CD4-positive, alpha-beta T cell (primary cell): Measurements from ENCODE around the gene AK5. TPM values are rescaled to one million over a fixed set of nuclear protein-coding genes. Genes with fewer than 3 reads are reported as not detected.

Experiments
- ATAC-seq: fragments of 200-7000 bp; cut with Tn5 transposase; one replicate; pipeline ENCODE4 v1.10.0; 2022; ENCODE audit warnings: mild to moderate bottlenecking; ENCODE audit not compliant: poor library complexity
- CTCF ChIA-PET: fragments of 350-600 bp; sonication (Branson Sonifier 250); formaldehyde crosslinking; loops from one replicate; lab custom pipeline; 2021; ENCODE audit warnings: antibody characterized with exemption, inconsistent platforms; lab: Charles Lee
- POLR2A ChIA-PET: fragments of 350-600 bp; sonication (Branson Sonifier 250); formaldehyde crosslinking; loops from one replicate; lab custom pipeline; 2021; ENCODE audit warnings: antibody characterized with exemption, inconsistent platforms; lab: Charles Lee
- DNase-seq, 14 experiments: peaks; one replicate each; pipeline ENCODE4 v3.0.0-alpha.2; 2013 to 2020; ENCODE audit warnings: mixed read lengths in 2 of 14
- H3K27ac ChIP-seq, 2 donors: one replicate each; pipeline versions ENCODE4 v1.5.1 to v1.7.0; 2013; ENCODE audit warnings: low read length in 2 of 2, low read depth in 1 of 2, mild to moderate bottlenecking in 1 of 2
- H3K27me3 ChIP-seq, 2 experiments: 1 replicate in 1 of 2; 2 replicates in 1 of 2; pipeline versions ENCODE4 v1.6.1 to v1.7.0; 2013; ENCODE audit warnings: low read length in 2 of 2, control low read depth in 1 of 2, mild to moderate bottlenecking in 1 of 2, moderate library complexity in 1 of 2; ENCODE audit not compliant: insufficient read depth in 2 of 2, control insufficient read depth in 1 of 2
- H3K36me3 ChIP-seq: one replicate; pipeline ENCODE4 v1.6.1; 2013; ENCODE audit warnings: low read length, control low read depth; ENCODE audit not compliant: insufficient read depth
- H3K4me1 ChIP-seq: one replicate; pipeline ENCODE4 v1.6.1; 2013; ENCODE audit warnings: low read length, control low read depth; ENCODE audit not compliant: insufficient read depth
- H3K4me3 ChIP-seq: one replicate; pipeline ENCODE4 v1.5.1; 2013; ENCODE audit warnings: mild to moderate bottlenecking, low read length, moderate library complexity
- H3K9me3 ChIP-seq, 2 experiments: 1 replicate in 1 of 2; 2 replicates in 1 of 2; pipeline versions ENCODE4 v1.6.1 to v1.7.0; 2013; ENCODE audit warnings: low read length in 2 of 2, mild to moderate bottlenecking in 2 of 2, control low read depth in 1 of 2, moderate library complexity in 1 of 2; ENCODE audit not compliant: control insufficient read depth in 1 of 2, insufficient read depth in 1 of 2
- H3K27ac Mint-ChIP-seq: one replicate; pipeline ENCODE4 v1.8.0; 2020; ENCODE audit warnings: mixed read lengths
- H3K27me3 Mint-ChIP-seq: one replicate; pipeline ENCODE4 v1.8.0; 2021; ENCODE audit warnings: mixed read lengths
- H3K36me3 Mint-ChIP-seq: one replicate; pipeline ENCODE4 v1.8.0; 2021; ENCODE audit warnings: low read depth, mixed read lengths
- H3K4me1 Mint-ChIP-seq: one replicate; pipeline ENCODE4 v1.8.0; 2021; ENCODE audit warnings: low read depth, mixed read lengths
- H3K4me3 Mint-ChIP-seq: one replicate; pipeline ENCODE4 v1.8.0; 2020; ENCODE audit warnings: mild to moderate bottlenecking, mixed read lengths
- H3K9me3 Mint-ChIP-seq: one replicate; pipeline ENCODE4 v1.8.0; 2020; ENCODE audit warnings: mixed read lengths
- intact Hi-C, 2 experiments: fragments of 100-400 bp; cut with DNase I in 1 of 2; cut with micrococcal nuclease in 1 of 2; formaldehyde crosslinking; loops; one replicate each; pipeline versions ENCODE4 v1.15.1 to v1.9.0; 2023 to 2025; cut with DNase I, micrococcal nuclease
- total RNA-seq, 174 experiments: library from RNA in 2 of 174; stranded (reverse) in 2 of 174; gene quantifications; one replicate each; pipeline ENCODE4 v1.2.3 and lab custom pipeline; 2021 to 2026
- TF ChIP-seq, protein P1 (sequence below): fragments of 200-600 bp; IDR thresholded peaks from one replicate; pipeline ENCODE4 v1.8.0; 2022; ENCODE audit warnings: antibody characterized with exemption, mild to moderate bottlenecking

The AK5 gene
- total RNA-seq, 2 experiments from 2014 or later = 32.0 TPM

- H3K4me3 Mint-ChIP-seq = no peak overlapping the region
- TF ChIP-seq, protein P1, sequence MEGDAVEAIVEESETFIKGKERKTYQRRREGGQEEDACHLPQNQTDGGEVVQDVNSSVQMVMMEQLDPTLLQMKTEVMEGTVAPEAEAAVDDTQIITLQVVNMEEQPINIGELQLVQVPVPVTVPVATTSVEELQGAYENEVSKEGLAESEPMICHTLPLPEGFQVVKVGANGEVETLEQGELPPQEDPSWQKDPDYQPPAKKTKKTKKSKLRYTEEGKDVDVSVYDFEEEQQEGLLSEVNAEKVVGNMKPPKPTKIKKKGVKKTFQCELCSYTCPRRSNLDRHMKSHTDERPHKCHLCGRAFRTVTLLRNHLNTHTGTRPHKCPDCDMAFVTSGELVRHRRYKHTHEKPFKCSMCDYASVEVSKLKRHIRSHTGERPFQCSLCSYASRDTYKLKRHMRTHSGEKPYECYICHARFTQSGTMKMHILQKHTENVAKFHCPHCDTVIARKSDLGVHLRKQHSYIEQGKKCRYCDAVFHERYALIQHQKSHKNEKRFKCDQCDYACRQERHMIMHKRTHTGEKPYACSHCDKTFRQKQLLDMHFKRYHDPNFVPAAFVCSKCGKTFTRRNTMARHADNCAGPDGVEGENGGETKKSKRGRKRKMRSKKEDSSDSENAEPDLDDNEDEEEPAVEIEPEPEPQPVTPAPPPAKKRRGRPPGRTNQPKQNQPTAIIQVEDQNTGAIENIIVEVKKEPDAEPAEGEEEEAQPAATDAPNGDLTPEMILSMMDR = no peak
- no peak overlapping the region for H3K4me3 ChIP-seq
- H3K4me1 ChIP-seq = peaks cover 10% of the 10 kb centered on the region
- no peaks in the 10 kb centered on the region for H3K36me3 ChIP-seq
- DNase-seq (peak in 9 of 14 experiments; percentile 10 to 51 (median 25)), ATAC-seq (peak; percentile 30)
- H3K9me3 ChIP-seq = no peaks in the 10 kb centered on the region
- intact Hi-C loops = loop anchor here in 1 of 2 experiments (5.0 kb wide), 1 partner anchor 46 kb away; no protein-coding TSS in a partner anchor
- H3K27me3 ChIP-seq = no peaks in the 10 kb centered on the region
- H3K27me3 Mint-ChIP-seq = no peaks in the 10 kb centered on the region
- peaks cover 43% of the 10 kb centered on the region for H3K36me3 Mint-ChIP-seq
- peak overlapping the region; percentile 21 for H3K27ac Mint-ChIP-seq
- H3K27ac ChIP-seq = no peak overlapping the region
- POLR2A ChIA-PET = interaction anchor here (0.8 to 2.7 kb wide), 4 partner anchors 16 to 212 kb away, joined by 3 to 8 read pairs (median 6); partner anchors contain the start of gene PIGK
- peaks cover 6% of the 10 kb centered on the region for H3K9me3 Mint-ChIP-seq
- CTCF ChIA-PET = interaction anchor here (0.8 to 1.4 kb wide), 2 partner anchors 23 to 106 kb away, joined by 3 read pairs; no protein-coding TSS in a partner anchor
- peaks cover 53% of the 10 kb centered on the region for H3K4me1 Mint-ChIP-seq
These were observed 31.7 kb downstream of the AK5 start for GRCh38 chr1:77313491-77313890.

GRCh38 chr1:77316006-77316405 is 34.2 kb downstream of the AK5 start:
- H3K27ac Mint-ChIP-seq = no peak overlapping the region
- no peaks in the 10 kb centered on the region for H3K27me3 Mint-ChIP-seq
- Histone ChIP-seq H3K36me3 (no peaks in the 10 kb centered on the region), H3K4me1 (peaks cover 5% of the 10 kb centered on the region), H3K27me3 (no peaks in the 10 kb centered on the region), H3K27ac (no peak overlapping the region), H3K4me3 (no peak overlapping the region), H3K9me3 (no peaks in the 10 kb centered on the region)
- intact Hi-C loops = no loop called here
- TF ChIP-seq, protein P1 = no peak
- H3K9me3 Mint-ChIP-seq = peaks cover 8% of the 10 kb centered on the region
- no peak for DNase-seq
- peaks cover 42% of the 10 kb centered on the region for H3K4me1 Mint-ChIP-seq
- ChIA-PET POLR2A (no interaction called here), CTCF (interaction anchor here (1.6 kb wide), 1 partner anchor 42 kb away, joined by 3 read pairs; no protein-coding TSS in a partner anchor)
- no peak for ATAC-seq
- H3K4me3 Mint-ChIP-seq = no peak overlapping the region
- H3K36me3 Mint-ChIP-seq = peaks cover 55% of the 10 kb centered on the region

DNA sequence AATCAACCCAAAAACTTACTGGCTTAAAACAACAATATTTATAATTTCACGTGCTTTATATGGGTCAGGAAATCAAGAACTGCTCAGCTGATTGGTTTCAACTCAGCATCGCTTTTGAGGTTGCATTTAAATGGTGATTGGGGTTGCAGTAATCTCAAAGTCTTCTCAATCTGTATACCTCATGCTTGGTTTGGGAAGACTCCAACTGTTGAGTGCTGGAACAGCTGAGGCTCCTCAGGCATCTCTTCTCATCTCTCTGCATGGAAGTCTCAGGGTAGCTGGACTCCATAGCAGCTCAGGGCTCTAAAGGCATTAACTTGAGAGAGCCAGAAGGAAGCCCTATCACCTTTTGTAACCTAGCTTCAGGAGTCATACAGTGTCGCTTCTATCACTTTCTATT is 35.1 kb downstream of the AK5 start:
- ChIA-PET CTCF (interaction anchor here (1.6 kb wide), 1 partner anchor 43 kb away, joined by 3 read pairs; no protein-coding TSS in a partner anchor), POLR2A (no interaction called here)
- intact Hi-C loops = no loop called here
- Histone ChIP-seq H3K27ac (no peak overlapping the region), H3K36me3 (no peaks in the 10 kb centered on the region), H3K4me1 (peaks cover 5% of the 10 kb centered on the region), H3K9me3 (no peaks in the 10 kb centered on the region), H3K27me3 (no peaks in the 10 kb centered on the region), H3K4me3 (no peak overlapping the region)
- Mint-ChIP-seq H3K4me1 (peaks cover 34% of the 10 kb centered on the region), H3K27me3 (no peaks in the 10 kb centered on the region), H3K9me3 (peaks cover 8% of the 10 kb centered on the region), H3K27ac (no peak overlapping the region), H3K36me3 (peaks cover 52% of the 10 kb centered on the region), H3K4me3 (no peak overlapping the region)
- DNase-seq (no peak), ATAC-seq (no peak)
- TF ChIP-seq, protein P1 = no peak
